ENCODE results near the gene TSGA10IP. TPM values are rescaled to one million over a fixed set of nuclear protein-coding genes. Genes with fewer than 3 reads are reported as not detected.
A peak's percentile ranks its signal among the peaks of the same experiment; 100 is the strongest.

The TSGA10IP gene
- total RNA-seq, 1 donor from 2014 or later: not detected

DNA sequence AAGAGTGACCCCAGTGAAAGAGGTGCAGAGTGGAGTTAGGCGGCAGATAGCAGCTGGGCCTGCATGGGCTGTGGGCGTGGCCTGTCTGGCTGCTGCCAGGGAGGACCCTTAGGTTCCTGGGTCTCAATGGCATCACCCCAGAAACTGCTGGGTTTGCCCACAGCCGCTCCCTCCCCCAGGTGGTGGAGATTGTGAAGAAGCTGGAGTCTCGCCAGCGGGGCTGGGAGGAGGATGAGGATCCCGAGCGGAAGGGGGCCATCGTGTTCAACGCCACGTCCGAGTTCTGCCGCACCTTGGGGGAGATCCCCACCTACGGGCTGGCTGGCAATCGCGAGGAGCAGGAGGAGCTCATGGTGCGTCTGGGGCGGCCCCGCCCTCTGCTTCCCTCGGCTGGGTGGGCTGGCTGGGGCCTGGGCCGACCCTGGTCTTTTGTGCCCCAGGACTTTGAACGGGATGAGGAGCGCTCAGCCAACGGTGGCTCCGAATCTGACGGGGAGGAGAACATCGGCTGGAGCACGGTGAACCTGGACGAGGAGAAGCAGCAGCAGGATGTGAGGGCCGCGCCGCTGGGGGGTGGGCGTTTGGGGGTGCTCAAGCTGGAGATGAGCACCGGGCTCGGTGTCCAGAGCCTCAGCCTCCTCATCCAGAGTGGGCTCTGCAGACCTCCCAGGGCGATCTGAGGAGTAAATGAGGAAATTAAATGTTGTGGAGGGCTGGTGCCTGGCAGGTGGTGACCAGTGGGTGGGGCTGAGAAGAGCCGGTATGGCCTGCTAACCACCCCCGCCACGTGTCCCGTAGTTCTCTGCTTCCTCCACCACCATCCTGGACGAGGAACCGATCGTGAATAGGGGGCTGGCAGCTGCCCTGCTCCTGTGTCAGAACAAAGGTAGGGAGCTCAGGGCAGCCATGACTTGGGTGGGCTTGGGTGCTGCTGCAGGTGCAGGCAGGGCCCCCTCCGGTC, 31.2 kb downstream of the TSGA10IP start:
- no peak for DNase-seq (ENCODE audit: low spot score)

DNA sequence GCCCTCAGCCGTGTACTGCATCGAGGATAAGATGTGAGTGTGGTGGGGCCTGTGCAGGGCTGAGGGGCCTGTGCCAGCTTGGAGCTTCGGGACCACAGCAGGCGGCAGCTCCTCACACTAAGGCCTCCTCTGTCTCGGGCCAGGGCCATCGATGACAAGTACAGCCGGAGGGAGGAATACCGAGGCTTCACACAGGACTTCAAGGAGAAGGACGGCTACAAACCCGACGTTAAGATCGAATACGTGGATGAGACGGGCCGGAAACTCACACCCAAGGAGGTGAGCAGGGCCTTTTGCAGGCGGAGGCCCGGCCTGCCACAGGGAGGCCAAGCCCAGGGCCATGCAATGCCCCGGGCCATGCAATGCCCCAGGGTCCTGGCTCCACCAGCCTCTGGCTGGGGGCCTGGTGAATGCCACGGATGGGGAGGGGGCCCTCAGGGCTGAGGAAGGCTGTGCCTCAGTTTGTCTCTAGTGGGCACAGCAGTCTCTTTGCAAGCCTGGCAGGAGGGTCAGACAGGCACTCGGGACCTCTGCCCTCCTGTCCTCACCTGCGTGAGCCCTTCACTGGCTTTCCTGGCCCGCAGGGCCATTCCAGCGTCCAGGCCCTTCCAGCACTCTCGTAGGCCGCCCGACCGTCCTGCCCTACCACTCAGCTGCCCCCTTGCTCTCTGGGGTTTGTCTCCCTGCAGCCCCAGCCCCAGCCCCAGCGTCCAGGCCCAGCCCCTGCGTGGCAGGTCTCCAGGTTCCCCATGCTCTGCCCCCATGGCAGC, 32.5 kb downstream of the TSGA10IP start:
- DNase-seq (ENCODE audit: low spot score): no peak

DNA sequence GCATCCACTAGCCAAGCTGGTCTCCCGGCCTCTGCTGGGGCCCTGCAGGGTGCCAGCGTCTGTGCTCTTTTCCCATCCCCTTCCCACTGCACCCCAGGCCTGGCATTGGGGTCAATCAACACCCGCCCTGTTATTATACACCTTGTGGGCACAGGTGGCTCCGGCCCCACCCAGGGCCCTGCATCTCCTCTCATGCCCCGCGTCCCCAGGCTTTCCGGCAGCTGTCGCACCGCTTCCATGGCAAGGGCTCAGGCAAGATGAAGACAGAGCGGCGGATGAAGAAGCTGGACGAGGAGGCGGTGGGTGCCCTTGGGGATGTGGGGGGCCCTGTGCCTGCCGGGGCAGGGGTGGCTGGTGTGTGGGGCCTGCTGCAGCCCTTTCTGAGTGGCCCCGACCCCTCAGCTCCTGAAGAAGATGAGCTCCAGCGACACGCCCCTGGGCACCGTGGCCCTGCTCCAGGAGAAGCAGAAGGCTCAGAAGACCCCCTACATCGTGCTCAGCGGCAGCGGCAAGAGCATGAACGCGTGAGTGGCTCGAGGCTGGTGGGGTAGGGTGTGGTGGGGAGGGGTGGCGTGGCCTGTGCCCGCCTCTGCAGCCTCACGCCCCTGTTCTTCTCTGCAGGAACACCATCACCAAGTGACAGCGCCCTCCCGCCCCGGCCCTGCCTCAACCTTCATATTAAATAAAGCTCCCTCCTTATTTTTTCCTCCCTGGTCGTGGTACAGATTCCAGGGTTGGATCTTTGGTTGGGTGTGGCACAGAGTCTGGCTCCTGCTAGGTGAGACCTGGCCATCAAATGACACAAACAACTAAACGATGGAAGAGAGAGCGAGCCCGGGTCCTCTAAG, 33.3 kb downstream of the TSGA10IP start:
- no peak for DNase-seq (ENCODE audit: low spot score)

DNA sequence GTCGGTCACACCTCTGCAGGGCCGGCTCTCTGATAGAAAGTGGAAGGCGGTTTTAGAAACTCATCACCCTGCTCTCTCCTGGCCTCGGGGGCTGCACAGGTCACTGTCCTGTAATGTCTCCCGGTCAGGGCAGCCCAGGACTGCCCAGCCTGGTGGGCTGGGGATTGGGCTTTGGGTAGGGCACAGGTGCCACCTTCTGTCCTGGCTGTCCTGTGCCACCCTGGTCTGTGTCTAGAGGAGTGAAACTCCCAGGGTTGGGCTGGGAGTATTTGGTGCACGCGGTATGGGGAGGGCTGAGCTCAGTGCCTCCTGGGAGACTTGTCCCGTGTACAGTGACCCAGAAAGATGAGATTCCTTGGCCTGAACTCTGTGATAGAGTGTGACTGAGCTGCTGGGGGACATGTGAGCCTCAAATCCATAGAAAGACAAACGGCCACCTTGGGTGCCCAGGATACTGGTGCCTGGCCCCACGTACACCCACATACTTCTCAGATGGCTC, 34.0 kb downstream of the TSGA10IP start:
- DNase-seq (ENCODE audit: low spot score): no peak

DNA sequence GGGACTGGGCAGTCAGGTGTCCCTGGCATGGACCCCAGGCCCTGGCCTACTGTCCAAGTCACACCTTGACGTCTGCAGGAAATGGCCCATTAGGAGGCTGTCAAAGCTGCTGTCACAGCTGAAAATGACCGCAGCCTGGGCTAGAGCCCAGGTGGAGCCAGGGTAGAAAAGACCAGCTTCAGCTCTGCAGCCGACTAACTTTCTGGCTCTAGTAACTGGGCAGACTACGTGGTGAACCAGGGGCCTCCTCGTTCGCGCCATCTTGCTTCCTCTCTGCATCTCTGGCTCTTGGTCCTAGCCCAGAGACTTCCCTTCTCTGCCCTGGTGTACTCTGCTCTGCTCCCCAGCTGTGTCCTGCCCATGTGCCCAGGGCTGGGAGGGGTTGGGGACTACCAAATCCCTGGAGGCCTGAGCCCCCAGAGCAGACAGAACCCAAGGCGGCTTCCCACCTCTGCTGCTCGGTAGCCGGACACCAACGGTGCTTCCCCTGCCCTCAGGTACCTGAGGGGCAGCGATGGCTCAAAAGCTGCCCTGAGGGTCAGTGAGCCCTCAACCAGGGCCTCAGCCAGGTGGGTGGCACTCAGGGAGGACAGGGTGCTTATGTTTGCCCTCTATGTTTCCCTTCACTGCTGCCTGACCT, 35.9 kb downstream of the TSGA10IP start:
- DNase-seq (ENCODE audit: low spot score): no peak

GRCh38 chr11:65981972-65982823, 36.9 kb downstream of the TSGA10IP start:
- DNase-seq (ENCODE audit: low spot score): no peak

- no peak for DNase-seq (ENCODE audit: low spot score)
These were observed 37.7 kb downstream of the TSGA10IP start for GRCh38 chr11:65982824-65983588.

GRCh38 chr11:65983589-65983987, 38.3 kb downstream of the TSGA10IP start:
- DNase-seq (ENCODE audit: low spot score): no peak

- DNase-seq (ENCODE audit: low spot score): no peak
These were observed 42.1 kb downstream of the TSGA10IP start for GRCh38 chr11:65987336-65987735.

GRCh38 chr11:65988791-65989592, 43.7 kb downstream of the TSGA10IP start:
- DNase-seq (ENCODE audit: low spot score): peak; percentile 97

GRCh38 chr11:65992056-65992455, 46.8 kb downstream of the TSGA10IP start:
- no peak for DNase-seq (ENCODE audit: low spot score)

DNA sequence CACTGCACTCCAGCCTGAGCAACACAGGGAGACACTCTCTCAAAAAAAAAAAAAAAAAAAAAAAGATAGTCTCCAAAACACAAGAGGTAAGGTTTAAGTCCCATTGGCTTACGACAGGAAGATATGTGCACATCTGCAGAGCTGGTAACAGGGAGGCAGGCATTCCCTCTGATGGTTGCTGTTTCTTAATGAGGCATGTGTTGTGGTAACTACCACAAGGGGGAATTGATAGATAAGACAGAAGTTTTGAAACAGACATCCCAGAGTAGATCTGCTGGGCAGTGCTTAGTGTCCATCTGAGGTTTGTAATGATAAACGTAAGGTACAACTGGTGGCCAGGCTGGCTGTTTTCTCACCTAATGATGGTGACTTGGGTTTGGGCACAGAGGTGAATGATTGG, 52.0 kb downstream of the TSGA10IP start:
- no peak for DNase-seq (ENCODE audit: low spot score)

DNA sequence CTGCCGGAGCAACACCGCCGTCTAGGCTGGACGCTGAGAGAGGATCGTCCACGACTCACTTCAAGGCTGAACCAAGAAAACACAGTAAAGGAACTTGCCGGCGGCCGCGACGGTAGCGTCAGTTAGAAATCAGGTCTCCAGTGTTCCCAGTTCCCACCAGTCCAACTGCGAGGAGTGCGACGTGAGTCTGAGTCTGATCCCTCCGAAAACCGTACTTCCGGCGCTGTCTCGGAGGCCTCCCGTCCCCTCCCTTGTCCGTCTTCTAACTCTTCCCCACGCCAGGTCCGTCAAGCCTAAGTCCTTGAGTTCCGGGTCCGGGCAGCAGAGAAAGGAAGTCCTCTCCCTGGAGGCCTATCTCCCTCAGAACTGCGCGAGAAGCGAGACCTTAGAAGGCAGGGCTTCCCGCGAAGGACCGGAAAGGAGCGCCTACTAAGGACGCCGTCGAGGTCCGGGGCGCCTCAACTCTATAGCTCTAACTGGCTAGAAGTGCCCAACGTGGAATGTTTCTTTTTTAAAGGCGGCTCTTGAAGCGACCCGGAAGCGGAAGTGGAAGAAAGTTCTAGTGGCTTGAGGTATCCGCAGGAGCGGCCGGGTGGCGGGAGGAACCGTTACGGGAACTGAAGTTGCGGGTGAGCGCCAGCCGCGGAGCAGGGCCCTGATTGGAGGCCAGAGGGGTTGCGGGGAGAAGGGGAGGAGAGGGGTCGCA, 56.8 kb downstream of the TSGA10IP start, which contains the start of the genes BANF1 and EIF1AD:
Gene BANF1 (plus strand): TSS at position 562 of the 706 bp plus-strand sequence. CDS start 748 bp downstream, outside the sequence.
Gene EIF1AD (minus strand): TSS at position 216 of the 706 bp plus-strand sequence. CDS start 1,768 bp downstream, outside the sequence.
- peak; percentile 93 for DNase-seq (ENCODE audit: low spot score)

DNA sequence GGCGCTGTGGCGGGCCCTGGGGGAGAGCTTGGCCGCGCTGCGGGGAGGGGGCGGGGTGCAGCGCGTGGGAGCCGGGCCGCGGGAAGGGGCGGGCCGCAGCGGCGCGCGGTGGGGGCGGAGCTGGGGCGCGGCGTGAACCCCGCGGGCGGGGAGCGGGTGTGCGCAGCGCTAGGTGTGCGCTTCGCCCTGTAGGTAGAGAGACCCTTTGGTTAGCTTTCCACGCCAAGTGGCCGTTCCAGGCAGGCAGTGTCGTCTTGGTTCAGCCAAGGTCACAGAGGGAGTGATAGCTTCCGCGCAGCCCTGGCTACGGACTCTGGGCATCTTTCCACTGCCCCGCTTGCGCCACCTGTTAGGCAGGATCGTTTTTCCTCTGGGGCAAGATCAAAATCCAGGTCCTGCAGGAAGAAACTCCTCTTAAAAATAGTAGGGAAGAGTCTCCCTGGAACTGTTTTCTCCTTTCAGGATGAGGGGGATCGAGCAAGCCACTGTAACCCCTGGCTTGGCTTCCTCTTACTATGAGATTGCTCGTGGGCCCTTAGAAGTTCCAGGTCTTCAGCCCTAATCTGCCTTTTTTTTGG, 57.5 kb downstream of the TSGA10IP start:
- DNase-seq (ENCODE audit: low spot score): peak; percentile 47

DNA sequence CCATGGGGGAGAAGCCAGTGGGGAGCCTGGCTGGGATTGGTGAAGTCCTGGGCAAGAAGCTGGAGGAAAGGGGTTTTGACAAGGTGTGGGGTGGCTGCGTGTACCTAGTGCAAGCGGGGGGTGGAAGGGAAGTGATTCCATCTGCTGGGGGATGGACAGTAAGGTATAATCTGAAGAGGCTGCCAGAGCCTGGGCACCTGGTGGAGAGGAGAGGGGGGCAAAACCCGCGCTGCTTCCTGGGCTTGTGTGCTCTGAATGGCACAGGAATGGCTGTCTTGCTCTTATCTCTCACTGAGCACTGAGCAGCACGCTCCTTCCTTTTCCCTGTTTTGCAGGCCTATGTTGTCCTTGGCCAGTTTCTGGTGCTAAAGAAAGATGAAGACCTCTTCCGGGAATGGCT, 58.0 kb downstream of the TSGA10IP start:
- no peak for DNase-seq (ENCODE audit: low spot score)

- DNase-seq (ENCODE audit: low spot score): no peak
These were observed 58.9 kb downstream of the TSGA10IP start for GRCh38 chr11:66004186-66004585.

Data from mucosa of gallbladder (tissue), 1 donor.